ENCODE data around the gene ASXL3.

- TF ChIP-seq, protein P1, sequence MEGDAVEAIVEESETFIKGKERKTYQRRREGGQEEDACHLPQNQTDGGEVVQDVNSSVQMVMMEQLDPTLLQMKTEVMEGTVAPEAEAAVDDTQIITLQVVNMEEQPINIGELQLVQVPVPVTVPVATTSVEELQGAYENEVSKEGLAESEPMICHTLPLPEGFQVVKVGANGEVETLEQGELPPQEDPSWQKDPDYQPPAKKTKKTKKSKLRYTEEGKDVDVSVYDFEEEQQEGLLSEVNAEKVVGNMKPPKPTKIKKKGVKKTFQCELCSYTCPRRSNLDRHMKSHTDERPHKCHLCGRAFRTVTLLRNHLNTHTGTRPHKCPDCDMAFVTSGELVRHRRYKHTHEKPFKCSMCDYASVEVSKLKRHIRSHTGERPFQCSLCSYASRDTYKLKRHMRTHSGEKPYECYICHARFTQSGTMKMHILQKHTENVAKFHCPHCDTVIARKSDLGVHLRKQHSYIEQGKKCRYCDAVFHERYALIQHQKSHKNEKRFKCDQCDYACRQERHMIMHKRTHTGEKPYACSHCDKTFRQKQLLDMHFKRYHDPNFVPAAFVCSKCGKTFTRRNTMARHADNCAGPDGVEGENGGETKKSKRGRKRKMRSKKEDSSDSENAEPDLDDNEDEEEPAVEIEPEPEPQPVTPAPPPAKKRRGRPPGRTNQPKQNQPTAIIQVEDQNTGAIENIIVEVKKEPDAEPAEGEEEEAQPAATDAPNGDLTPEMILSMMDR (IDR thresholded peaks at IDR 0.05; ENCODE audit: insufficient read depth, low read depth, low read length) = no peak
- TF ChIP-seq EZH2 (IDR thresholded peaks at IDR 0.05; ENCODE audit: insufficient read depth, low read length) = no peak
Observed at GRCh38 chr18:33745151-33745795, 167.3 kb downstream of the ASXL3 start.
